ENCODE data around the gene NOX1.

DNA sequence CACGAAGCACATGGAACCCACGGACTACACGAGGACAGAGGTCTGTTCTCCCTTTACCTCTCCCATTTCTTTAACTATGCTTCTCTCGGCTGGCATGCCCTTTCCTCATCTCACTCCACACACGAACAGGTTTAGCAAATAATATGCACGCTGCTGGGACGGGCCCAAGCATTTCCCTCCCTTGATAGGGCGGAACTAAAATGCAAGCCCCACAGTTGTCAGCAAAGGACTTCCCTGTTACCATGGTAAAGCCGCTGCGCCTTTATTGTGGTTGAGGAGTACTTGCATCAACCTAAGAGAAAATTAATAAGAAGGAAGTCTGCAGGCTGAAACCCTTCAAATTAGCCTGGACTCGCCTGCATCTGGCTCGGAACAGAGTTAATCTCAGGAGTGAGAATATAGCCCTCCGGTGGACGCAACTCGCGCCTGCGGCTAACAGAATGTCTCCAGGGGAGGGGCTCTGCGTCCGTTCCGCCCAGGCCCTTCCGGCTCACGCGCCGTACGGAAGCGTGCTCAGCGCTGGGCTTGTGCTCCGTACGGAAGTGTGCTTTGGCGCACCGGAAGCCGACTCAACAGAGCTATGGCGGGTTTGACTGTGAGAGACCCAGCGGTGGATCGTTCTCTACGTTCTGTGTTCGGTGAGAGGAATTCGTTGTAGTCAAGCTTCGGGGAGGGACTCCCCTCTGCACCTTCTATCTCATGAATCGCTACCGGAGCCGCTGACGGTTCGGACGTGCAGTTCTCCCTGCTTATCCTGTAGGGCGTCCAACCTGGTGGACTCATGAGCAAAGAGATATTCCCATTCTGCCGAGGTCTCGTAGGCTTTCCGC is 54.1 kb downstream of the NOX1 start, which contains the start of gene CSTF2:
- peak in 2 of 4 experiments; percentile 8 to 21 for TF ChIP-seq CTCF (IDR thresholded peaks at IDR 0.05)
- no peak for TF ChIP-seq POLR2A (IDR thresholded peaks at IDR 0.05)
- peak; percentile 58 for TF ChIP-seq POLR2AphosphoS5 (IDR thresholded peaks at IDR 0.05)
